OCI-LY3 (cell line): ENCODE measurements around the gene CHKA.

Experiments used
- H2AFZ ChIP-seq: fragments of 200-600, 300-600 bp; shearing (Covaris generic); 2 replicates; pipeline ENCODE4 v1.6.0; 2014; ENCODE audit warnings: antibody characterized with exemption, low read depth, low read length
- H3K27ac ChIP-seq: fragments of 200-600, 300-600 bp; sonication (generic); 2 replicates; pipeline ENCODE4 v1.5.1; 2014; ENCODE audit warnings: mild to moderate bottlenecking, low read length, moderate library complexity, mixed read lengths
- H3K27me3 ChIP-seq: fragments of 200-600, 300-600 bp; sonication (generic); 2 replicates; pipeline ENCODE4 v1.6.1; 2014; ENCODE audit warnings: low read depth, low read length, mixed read lengths
- H3K36me3 ChIP-seq: fragments of 200-600, 300-600 bp; sonication (generic); replicated peaks from 2 replicates; pipeline ENCODE3; 2014; ENCODE audit warnings: low read depth, low read length, mixed read lengths
- H3K4me1 ChIP-seq: fragments of 300-600, 200-600 bp; sonication (generic); 2 replicates; pipeline ENCODE4 v1.6.1; 2014; ENCODE audit warnings: low read length, mixed read lengths
- H3K4me2 ChIP-seq: fragments of 200-600, 300-600 bp; sonication (generic); 2 replicates; pipeline ENCODE4 v1.6.1; 2014; ENCODE audit warnings: low read length, mixed read lengths
- H3K4me3 ChIP-seq: fragments of 300-600, 200-600 bp; sonication (generic); 2 replicates; pipeline ENCODE4 v1.5.1; 2014; ENCODE audit warnings: antibody characterized with exemption, mild to moderate bottlenecking, low read length, moderate library complexity
- H3K79me2 ChIP-seq: fragments of 300-600, 200-600 bp; shearing (Covaris generic); 2 replicates; pipeline ENCODE4 v1.6.1; 2014; ENCODE audit warnings: mild to moderate bottlenecking, low read length, mixed read lengths
- H3K9ac ChIP-seq: fragments of 300-600, 200-600 bp; shearing (Covaris generic); 2 replicates; pipeline ENCODE4 v1.6.0; 2014; ENCODE audit warnings: mild to moderate bottlenecking, low read length, moderate library complexity
- H3K9me3 ChIP-seq: fragments of 200-600, 300-600 bp; shearing (Covaris generic); 2 replicates; pipeline ENCODE4 v1.6.1; 2014; ENCODE audit warnings: low read length, mixed read lengths; ENCODE audit not compliant: insufficient read depth
- H4K20me1 ChIP-seq: fragments of 200-600, 300-600 bp; sonication (generic); 2 replicates; pipeline ENCODE4 v1.6.1; 2016; ENCODE audit warnings: low read length, mixed read lengths; ENCODE audit not compliant: insufficient read depth
- EZH2phosphoT487 ChIP-seq: fragments of 200-600 bp; shearing (Covaris generic); IDR thresholded peaks from 2 replicates; pipeline ENCODE4 v1.6.1; 2018; ENCODE audit warnings: antibody characterized with exemption, mixed run types, low read depth
- TF ChIP-seq, protein P1 (sequence below): fragments of 200-600, 300-600 bp; sonication (generic); IDR thresholded peaks from 2 replicates; pipeline ENCODE4 v1.5.1; 2014; ENCODE audit warnings: antibody characterized with exemption, low read length, low read depth

CHKA gene

DNA sequence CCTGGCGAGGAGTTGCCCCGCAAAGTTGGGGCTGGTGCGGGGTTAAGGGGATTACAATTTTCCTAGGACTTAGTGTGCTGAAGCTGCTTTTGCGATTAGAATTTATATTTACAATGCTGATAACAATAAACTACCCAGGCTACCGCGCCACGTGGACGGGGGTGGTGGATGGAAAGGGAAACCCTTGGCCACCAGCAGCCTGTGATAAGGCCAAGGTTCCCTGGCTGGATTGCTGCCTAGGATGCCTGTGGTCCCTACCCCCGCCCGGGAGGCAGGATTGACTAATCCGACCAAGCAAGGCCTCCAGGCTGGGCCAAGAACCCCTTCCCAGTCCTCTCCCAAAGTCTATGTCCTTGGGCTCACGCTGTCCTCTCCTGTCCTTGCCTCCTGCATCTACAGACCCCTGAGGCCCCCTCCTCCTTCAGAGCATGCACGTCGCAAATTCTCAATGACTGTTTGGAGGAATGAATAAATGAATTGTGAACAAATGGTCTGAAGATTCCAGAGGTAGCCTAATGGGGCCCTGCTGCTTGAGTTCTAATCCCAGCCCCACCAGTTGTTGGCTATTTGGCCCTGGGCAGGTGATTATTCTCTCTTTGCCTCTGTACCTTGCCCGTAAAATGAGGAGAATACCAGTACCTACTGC, 7.6 kb upstream of the CHKA start:
- Histone ChIP-seq H3K27me3 (no peaks in the 10 kb centered on the region), H3K4me1 (no peaks in the 10 kb centered on the region), H3K4me2 (no peak overlapping the region), H2AFZ (no peak overlapping the region), H3K9me3 (peaks cover 16% of the 10 kb centered on the region), H3K4me3 (no peak overlapping the region), H3K9ac (no peak overlapping the region), H3K27ac (no peak overlapping the region), H3K79me2 (no peaks in the 10 kb centered on the region), H3K36me3 (no peaks in the 10 kb centered on the region), H4K20me1 (no peaks in the 10 kb centered on the region)
- no peak for TF ChIP-seq EZH2phosphoT487
- TF ChIP-seq, protein P1, sequence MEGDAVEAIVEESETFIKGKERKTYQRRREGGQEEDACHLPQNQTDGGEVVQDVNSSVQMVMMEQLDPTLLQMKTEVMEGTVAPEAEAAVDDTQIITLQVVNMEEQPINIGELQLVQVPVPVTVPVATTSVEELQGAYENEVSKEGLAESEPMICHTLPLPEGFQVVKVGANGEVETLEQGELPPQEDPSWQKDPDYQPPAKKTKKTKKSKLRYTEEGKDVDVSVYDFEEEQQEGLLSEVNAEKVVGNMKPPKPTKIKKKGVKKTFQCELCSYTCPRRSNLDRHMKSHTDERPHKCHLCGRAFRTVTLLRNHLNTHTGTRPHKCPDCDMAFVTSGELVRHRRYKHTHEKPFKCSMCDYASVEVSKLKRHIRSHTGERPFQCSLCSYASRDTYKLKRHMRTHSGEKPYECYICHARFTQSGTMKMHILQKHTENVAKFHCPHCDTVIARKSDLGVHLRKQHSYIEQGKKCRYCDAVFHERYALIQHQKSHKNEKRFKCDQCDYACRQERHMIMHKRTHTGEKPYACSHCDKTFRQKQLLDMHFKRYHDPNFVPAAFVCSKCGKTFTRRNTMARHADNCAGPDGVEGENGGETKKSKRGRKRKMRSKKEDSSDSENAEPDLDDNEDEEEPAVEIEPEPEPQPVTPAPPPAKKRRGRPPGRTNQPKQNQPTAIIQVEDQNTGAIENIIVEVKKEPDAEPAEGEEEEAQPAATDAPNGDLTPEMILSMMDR: no peak

DNA sequence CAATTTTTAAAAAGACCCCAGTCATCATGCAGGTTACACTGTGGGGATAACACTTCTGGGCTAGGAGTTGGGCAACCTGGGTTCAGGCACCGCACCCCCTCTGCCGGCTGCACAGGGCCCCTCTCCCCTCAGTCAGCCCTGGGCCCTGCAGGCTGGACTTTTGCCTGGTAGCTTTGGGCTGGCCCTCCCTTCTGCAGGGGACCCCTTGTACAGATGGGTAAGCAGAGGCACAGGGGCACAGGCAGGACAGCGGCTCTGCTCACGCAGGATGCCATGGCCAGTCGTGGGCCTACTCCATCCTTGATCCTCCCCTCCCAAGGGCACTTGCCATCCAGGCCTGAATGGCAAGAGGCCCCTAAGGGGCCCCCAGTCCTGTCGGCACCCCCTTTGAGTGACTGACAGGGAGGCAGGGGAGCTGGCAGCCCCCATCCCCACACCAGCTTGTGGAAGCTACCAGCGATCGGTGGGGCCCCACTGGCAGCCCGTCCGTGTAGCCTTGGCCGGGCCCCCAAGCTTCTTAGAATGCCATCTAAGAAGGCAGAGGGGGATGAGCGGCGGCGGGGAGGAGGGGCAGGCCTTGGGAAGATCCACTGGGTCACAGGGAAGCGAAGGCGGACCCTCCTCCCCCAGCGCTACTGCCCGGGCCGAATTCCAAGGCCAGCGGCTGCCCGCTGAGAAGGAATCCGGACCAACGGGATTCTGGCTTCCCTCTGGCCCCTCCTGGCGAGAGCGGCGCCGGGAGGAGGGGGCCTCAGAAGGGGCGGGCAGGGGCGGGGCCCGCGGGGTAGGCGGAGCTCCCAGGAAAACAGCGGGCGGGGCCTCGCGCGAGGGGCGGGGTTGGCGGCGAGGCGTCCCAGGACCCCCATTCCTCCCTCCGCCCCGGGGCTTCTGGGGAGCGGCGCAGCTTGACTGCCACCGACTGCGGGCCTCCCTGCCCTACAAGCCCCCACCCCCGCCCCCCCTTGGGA, 6.8 kb upstream of the CHKA start:
- Histone ChIP-seq H2AFZ (no peak overlapping the region), H4K20me1 (no peaks in the 10 kb centered on the region), H3K36me3 (no peaks in the 10 kb centered on the region), H3K27me3 (no peaks in the 10 kb centered on the region), H3K4me1 (no peaks in the 10 kb centered on the region), H3K79me2 (no peaks in the 10 kb centered on the region), H3K9me3 (peaks cover 10% of the 10 kb centered on the region), H3K4me3 (no peak overlapping the region), H3K9ac (no peak overlapping the region), H3K27ac (no peak overlapping the region), H3K4me2 (no peak overlapping the region)
- TF ChIP-seq EZH2phosphoT487: no peak

- no peak for TF ChIP-seq EZH2phosphoT487
- TF ChIP-seq, protein P1: no peak
- Histone ChIP-seq H3K4me2 (no peak overlapping the region), H4K20me1 (no peaks in the 10 kb centered on the region), H3K9me3 (no peaks in the 10 kb centered on the region), H3K4me3 (no peak overlapping the region), H3K4me1 (peaks cover 5% of the 10 kb centered on the region; the same call in 1 of the 2 replicates), H3K9ac (no peak overlapping the region), H3K36me3 (no peaks in the 10 kb centered on the region), H2AFZ (no peak overlapping the region), H3K27me3 (no peaks in the 10 kb centered on the region), H3K27ac (no peak overlapping the region), H3K79me2 (peaks cover 16% of the 10 kb centered on the region)
These were observed 4.0 kb upstream of the CHKA start for GRCh38 chr11:68125164-68125563.

DNA sequence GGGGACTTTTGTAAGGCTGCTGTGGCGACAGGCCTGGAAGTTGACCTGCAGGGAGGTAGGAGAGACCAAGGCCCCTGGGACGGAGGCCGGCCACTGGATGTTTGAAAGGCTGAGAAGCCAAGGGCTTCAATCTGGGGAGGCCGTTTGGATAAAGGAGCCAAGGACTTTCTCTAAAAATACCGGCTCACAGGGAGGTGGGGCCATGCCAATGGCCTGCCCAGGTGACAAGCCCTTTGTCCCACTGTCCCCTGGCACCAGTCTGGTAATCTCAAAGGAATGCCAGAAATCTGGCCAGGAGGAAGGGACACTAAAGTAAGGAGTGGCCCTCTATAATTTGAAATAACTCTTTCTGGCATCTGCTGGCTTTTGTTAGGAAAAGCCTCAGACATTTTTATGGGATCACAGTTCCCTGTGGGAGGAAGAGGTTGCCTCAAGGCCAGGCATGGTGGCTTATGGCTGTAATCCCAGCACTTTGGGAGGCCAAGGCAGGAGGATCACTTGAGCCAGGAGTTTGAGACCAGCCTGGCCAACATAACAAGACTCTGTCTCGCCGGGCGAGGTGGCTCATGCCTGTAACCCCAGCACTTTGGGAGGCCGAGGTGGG, 1.9 kb upstream of the CHKA start:
- H3K4me3 ChIP-seq: no peak overlapping the region
- H3K4me2 ChIP-seq: no peak overlapping the region
- peaks cover 37% of the 10 kb centered on the region for H3K79me2 ChIP-seq
- peaks cover 22% of the 10 kb centered on the region for H3K4me1 ChIP-seq
- H3K36me3 ChIP-seq: peaks cover 4% of the 10 kb centered on the region
- H3K27me3 ChIP-seq: no peaks in the 10 kb centered on the region
- no peak for TF ChIP-seq EZH2phosphoT487
- TF ChIP-seq, protein P1: no peak
- H2AFZ ChIP-seq: no peak overlapping the region
- peaks cover 7% of the 10 kb centered on the region for H4K20me1 ChIP-seq
- H3K9ac ChIP-seq: no peak overlapping the region
- no peak overlapping the region for H3K27ac ChIP-seq
- H3K9me3 ChIP-seq: no peaks in the 10 kb centered on the region
